ENCODE data around the gene FCRL4.
"Not testable (repeated sequence)": the region's sequence is repeated elsewhere in the genome, so short reads cannot be mapped to it uniquely, and the experiment has no call there.

The FCRL4 gene

GRCh38 chr1:157551694-157552693 lies 45.9 kb downstream of the FCRL4 start, which contains the start of gene FCRL5:
Gene FCRL5 (minus strand): TSS chr1:157552515. CDS start chr1:157552362, 153 bp downstream.
- DNase-seq: no peak

GRCh38 chr1:157548081-157548480 lies 49.8 kb downstream of the FCRL4 start:
- DNase-seq: not testable (repeated sequence)

- no peak for DNase-seq
Observed at GRCh38 chr1:157542676-157543075, 55.2 kb downstream of the FCRL4 start.

GRCh38 chr1:157540852-157541251 lies 57.0 kb downstream of the FCRL4 start:
- DNase-seq: no peak

- no peak for DNase-seq
Observed at GRCh38 chr1:157540160-157540748, 57.6 kb downstream of the FCRL4 start.

GRCh38 chr1:157539568-157539967 lies 58.3 kb downstream of the FCRL4 start:
- DNase-seq: no peak

GRCh38 chr1:157532569-157532968 lies 65.3 kb downstream of the FCRL4 start:
- no peak for DNase-seq

GRCh38 chr1:157523774-157524493 lies 74.0 kb downstream of the FCRL4 start:
- DNase-seq: no peak
